AG04449 (cell line): ENCODE measurements around the gene KIF5B.

Source experiments
- CTCF ChIA-PET: fragments of 350-600 bp; formaldehyde crosslinking; extraction: SDS; loops from one replicate; lab custom pipeline; 2021; ENCODE audit warnings: antibody characterized with exemption; lab: Yijun Ruan, JAX
- POLR2A ChIA-PET: fragments of 400-600, 350-600 bp; formaldehyde crosslinking; extraction: SDS; loops from one replicate; lab custom pipeline; 2020; ENCODE audit warnings: antibody characterized with exemption, inconsistent platforms; lab: Yijun Ruan, JAX
- DNase-seq: peaks from one replicate; pipeline ENCODE4 v3.0.0-alpha.2; 2010; ENCODE audit warnings: low read depth, low spot score
- H3K4me3 ChIP-seq: 2 replicates; pipeline ENCODE4 v1.5.1; 2011; ENCODE audit warnings: low read depth, mild to moderate bottlenecking, control low read depth, low read length
- CTCF ChIP-seq: IDR thresholded peaks from one replicate; pipeline ENCODE4 v1.5.1; 2011; ENCODE audit warnings: mild to moderate bottlenecking, moderate library complexity, low read length, control low read depth, inconsistent platforms; ENCODE audit not compliant: insufficient read depth; ENCODE audit errors: missing control alignments

Gene KIF5B

GRCh38 chr10:32007026-32007425, 49.2 kb downstream of the KIF5B start:
- TF ChIP-seq CTCF, result no peak
- no peak overlapping the region for H3K4me3 ChIP-seq
- ChIA-PET POLR2A (no interaction called here), CTCF (interaction anchor here (0.5 to 7.0 kb wide), 5 partner anchors 101 to 386 kb away, joined by 3 to 100 read pairs (median 3); no protein-coding TSS in a partner anchor)
- DNase-seq, result no peak

GRCh38 chr10:32005050-32005449, 51.2 kb downstream of the KIF5B start:
- ChIA-PET CTCF (interaction anchor here (0.7 to 7.0 kb wide), 28 partner anchors 10 to 179 kb away, joined by 3 to 100 read pairs (median 5); no protein-coding TSS in a partner anchor), POLR2A (no interaction called here)
- TF ChIP-seq CTCF, result peak; percentile 60
- H3K4me3 ChIP-seq, result no peak overlapping the region
- no peak for DNase-seq

GRCh38 chr10:32004161-32004591, 52.0 kb downstream of the KIF5B start:
- ChIA-PET CTCF (interaction anchor here (0.7 to 7.0 kb wide), 19 partner anchors 10 to 176 kb away, joined by 3 to 100 read pairs (median 5); no protein-coding TSS in a partner anchor), POLR2A (no interaction called here)
- TF ChIP-seq CTCF, result no peak
- no peak for DNase-seq
- no peak overlapping the region for H3K4me3 ChIP-seq

GRCh38 chr10:32002531-32002930, 53.7 kb downstream of the KIF5B start:
- DNase-seq, result no peak
- ChIA-PET CTCF (interaction anchor here (1.0 to 7.0 kb wide), 2 partner anchors 142 to 166 kb away, joined by 4 to 100 read pairs; no protein-coding TSS in a partner anchor), POLR2A (no interaction called here)
- no peak overlapping the region for H3K4me3 ChIP-seq
- TF ChIP-seq CTCF, result no peak

GRCh38 chr10:32000937-32001336, 55.3 kb downstream of the KIF5B start:
- ChIA-PET CTCF (interaction anchor here (4.8 kb wide), 1 partner anchor 139 kb away, joined by 33 read pairs; no protein-coding TSS in a partner anchor), POLR2A (no interaction called here)
- no peak overlapping the region for H3K4me3 ChIP-seq
- peak; percentile 29 for DNase-seq
- no peak for TF ChIP-seq CTCF

- DNase-seq, result no peak
- CTCF ChIA-PET, result interaction anchor here (4.8 kb wide), 1 partner anchor 138 kb away, joined by 33 read pairs; no protein-coding TSS in a partner anchor
- no peak for TF ChIP-seq CTCF
- POLR2A ChIA-PET, result no interaction called here
- no peak overlapping the region for H3K4me3 ChIP-seq
Observed at GRCh38 chr10:31999836-32000235, 56.4 kb downstream of the KIF5B start.
